Trophoblast cell (in vitro differentiated cells and primary cell): ENCODE results near the gene ST6GALNAC3.

Experiments
- DNase-seq, 2 donors: peaks; one replicate each; pipeline ENCODE4 v3.0.0-alpha.2; 2016
- H2AFZ ChIP-seq: 2 replicates; pipeline ENCODE4 v1.6.1; 2013; ENCODE audit warnings: low read length, moderate library complexity, mild to moderate bottlenecking; ENCODE audit not compliant: insufficient read depth, poor library complexity
- H2AK5ac ChIP-seq: 2 replicates; pipeline ENCODE4 v1.6.1; 2013; ENCODE audit warnings: mild to moderate bottlenecking, low read length
- H2BK120ac ChIP-seq: 2 replicates; pipeline ENCODE4 v1.6.1; 2013; ENCODE audit warnings: low read length, mild to moderate bottlenecking, moderate library complexity; ENCODE audit not compliant: insufficient read depth, poor library complexity
- H2BK12ac ChIP-seq: 2 replicates; pipeline ENCODE4 v1.6.1; 2013; ENCODE audit warnings: mild to moderate bottlenecking, low read length, moderate library complexity
- H2BK5ac ChIP-seq: 2 replicates; pipeline ENCODE4 v1.6.1; 2013; ENCODE audit warnings: low read length, low read depth, moderate library complexity, mild to moderate bottlenecking; ENCODE audit not compliant: poor library complexity
- H3K14ac ChIP-seq: 2 replicates; pipeline ENCODE4 v1.6.1; 2013; ENCODE audit warnings: mild to moderate bottlenecking, low read length
- H3K18ac ChIP-seq: 2 replicates; pipeline ENCODE4 v1.6.1; 2013; ENCODE audit warnings: mild to moderate bottlenecking, low read length
- H3K23ac ChIP-seq: 2 replicates; pipeline ENCODE4 v1.6.1; 2013; ENCODE audit warnings: low read length
- H3K27ac ChIP-seq: 2 replicates; pipeline ENCODE4 v1.5.1; 2013; ENCODE audit warnings: low read depth, mild to moderate bottlenecking, inconsistent platforms, low read length, moderate library complexity
- H3K27me3 ChIP-seq: 2 replicates; pipeline ENCODE4 v1.6.1; 2013; ENCODE audit warnings: inconsistent platforms, mild to moderate bottlenecking, low read length, moderate library complexity; ENCODE audit not compliant: insufficient read depth
- H3K36me3 ChIP-seq, 2 experiments: 1 replicate in 1 of 2; 2 replicates in 1 of 2; pipeline ENCODE4 v1.6.1; 2013; ENCODE audit warnings: low read length in 2 of 2, mild to moderate bottlenecking in 2 of 2, moderate library complexity in 1 of 2; ENCODE audit not compliant: insufficient read depth in 2 of 2, control insufficient read depth in 1 of 2
- H3K4ac ChIP-seq: 2 replicates; pipeline ENCODE4 v1.6.1; 2013; ENCODE audit warnings: low read depth, mild to moderate bottlenecking, low read length, moderate library complexity
- H3K4me1 ChIP-seq, 2 experiments: 1 replicate in 1 of 2; 2 replicates in 1 of 2; pipeline ENCODE4 v1.6.1; 2013; ENCODE audit warnings: low read length in 2 of 2, mild to moderate bottlenecking in 2 of 2, moderate library complexity in 1 of 2; ENCODE audit not compliant: insufficient read depth in 2 of 2, control insufficient read depth in 1 of 2
- H3K4me2 ChIP-seq: 2 replicates; pipeline ENCODE4 v1.6.1; 2013; ENCODE audit warnings: inconsistent platforms, mild to moderate bottlenecking, low read length, moderate library complexity
- H3K4me3 ChIP-seq: 2 replicates; pipeline ENCODE4 v1.5.1; 2013; ENCODE audit warnings: mild to moderate bottlenecking, low read depth, low read length, inconsistent platforms
- H3K79me1 ChIP-seq: one replicate; pipeline ENCODE4 v1.6.1; 2013; ENCODE audit warnings: low read length
- H3K79me2 ChIP-seq: 2 replicates; pipeline ENCODE4 v1.6.1; 2013; ENCODE audit warnings: low read length, mild to moderate bottlenecking; ENCODE audit not compliant: control insufficient read depth, insufficient read depth, poor library complexity
- H3K9ac ChIP-seq: 2 replicates; pipeline ENCODE4 v1.6.1; 2013; ENCODE audit warnings: mild to moderate bottlenecking, low read length
- H3K9me3 ChIP-seq: 2 replicates; pipeline ENCODE4 v1.6.1; 2013; ENCODE audit warnings: low read depth, mild to moderate bottlenecking, control low read depth, inconsistent platforms, low read length; ENCODE audit not compliant: insufficient read depth
- H4K12ac ChIP-seq: 2 replicates; pipeline ENCODE4 v1.6.1; 2013; ENCODE audit warnings: low read depth, mild to moderate bottlenecking, low read length, moderate library complexity
- H4K8ac ChIP-seq: 2 replicates; pipeline ENCODE4 v1.6.1; 2013; ENCODE audit warnings: low read depth, mild to moderate bottlenecking, low read length, moderate library complexity
- H4K91ac ChIP-seq: one replicate; pipeline ENCODE4 v1.6.1; 2013; ENCODE audit warnings: low read depth, mild to moderate bottlenecking, low read length, moderate library complexity
- WGBS: extraction: QIAGEN DNeasy Blood & Tissue Kit; methylation state at CpG from one replicate; pipeline ENCODE4 v1.1.7; 2013; ENCODE audit warnings: missing lambda C conversion rate; ENCODE audit not compliant: insufficient read length, insufficient coverage; ENCODE audit errors: extremely low coverage; 5-methylcytosine and 5-hydroxymethylcytosine counted together

ST6GALNAC3 gene

DNA sequence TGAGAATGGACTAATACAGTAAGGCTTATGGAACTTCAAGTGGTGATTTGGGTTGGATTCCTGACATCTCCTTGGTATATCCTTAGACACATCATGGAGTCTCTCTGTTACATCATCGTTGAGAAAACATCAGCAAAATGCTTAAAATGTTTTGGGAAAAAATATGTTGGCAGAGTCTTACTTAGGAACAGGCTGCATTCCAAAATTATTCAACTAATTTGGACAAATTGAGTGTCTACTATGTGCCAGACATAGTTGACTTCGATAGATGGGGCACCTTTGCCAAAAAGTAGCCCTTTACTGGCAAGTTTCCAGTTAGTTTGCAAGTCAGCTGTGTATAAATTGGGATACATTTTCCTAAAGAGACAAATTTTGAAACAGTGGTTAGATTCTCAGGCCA lies 539.3 kb downstream of the ST6GALNAC3 start:
- H3K4me2 ChIP-seq, result no peak overlapping the region
- no peaks in the 10 kb centered on the region for H3K36me3 ChIP-seq
- H4K8ac ChIP-seq, result no peak overlapping the region
- no peak overlapping the region for H3K27ac ChIP-seq
- no peak for DNase-seq
- no peak overlapping the region for H4K91ac ChIP-seq
- H3K79me2 ChIP-seq, result no peaks in the 10 kb centered on the region
- H3K4ac ChIP-seq, result no peak overlapping the region
- H3K4me1 ChIP-seq, result no peaks in the 10 kb centered on the region
- no CpG with 5 or more reads among the region's 2 CpGs for WGBS
- no peak overlapping the region for H3K23ac ChIP-seq
- no peaks in the 10 kb centered on the region for H3K9me3 ChIP-seq
- no peak overlapping the region for H3K14ac ChIP-seq
- H3K9ac ChIP-seq, result no peak overlapping the region
- no peaks in the 10 kb centered on the region for H3K27me3 ChIP-seq
- H2BK120ac ChIP-seq, result no peak overlapping the region
- H3K79me1 ChIP-seq, result no peaks in the 10 kb centered on the region
- H2BK5ac ChIP-seq, result no peak overlapping the region
- no peak overlapping the region for H3K18ac ChIP-seq
- H2AK5ac ChIP-seq, result no peak overlapping the region
- no peak overlapping the region for H4K12ac ChIP-seq
- no peak overlapping the region for H3K4me3 ChIP-seq
- no peak overlapping the region for H2BK12ac ChIP-seq
- H2AFZ ChIP-seq, result no peak overlapping the region

GRCh38 chr1:76615253-76616035 lies 540.9 kb downstream of the ST6GALNAC3 start:
- Histone ChIP-seq H3K4ac (no peak overlapping the region), H2BK12ac (no peak overlapping the region), H3K79me1 (no peaks in the 10 kb centered on the region), H2BK5ac (no peak overlapping the region), H3K27me3 (no peaks in the 10 kb centered on the region), H3K18ac (no peak overlapping the region), H2BK120ac (no peak overlapping the region), H3K36me3 (no peaks in the 10 kb centered on the region), H3K4me3 (no peak overlapping the region), H3K79me2 (no peaks in the 10 kb centered on the region), H3K23ac (no peak overlapping the region), H3K4me1 (no peaks in the 10 kb centered on the region), H4K12ac (no peak overlapping the region), H3K9me3 (no peaks in the 10 kb centered on the region), H2AK5ac (no peak overlapping the region), H4K91ac (no peak overlapping the region), H3K27ac (no peak overlapping the region), H2AFZ (no peak overlapping the region), H3K14ac (no peak overlapping the region), H3K4me2 (no peak overlapping the region), H4K8ac (no peak overlapping the region), H3K9ac (no peak overlapping the region)
- no CpG with 5 or more reads among the region's 3 CpGs for WGBS
- no peak for DNase-seq

- H2AFZ ChIP-seq, result no peak overlapping the region
- H4K12ac ChIP-seq, result no peak overlapping the region
- no peaks in the 10 kb centered on the region for H3K79me2 ChIP-seq
- H3K27ac ChIP-seq, result no peak overlapping the region
- H2BK5ac ChIP-seq, result no peak overlapping the region
- no peak overlapping the region for H4K91ac ChIP-seq
- H2AK5ac ChIP-seq, result no peak overlapping the region
- H3K27me3 ChIP-seq, result no peaks in the 10 kb centered on the region
- no peaks in the 10 kb centered on the region for H3K9me3 ChIP-seq
- WGBS, result no CpG with 5 or more reads among the region's 4 CpGs
- no peak overlapping the region for H3K4ac ChIP-seq
- H3K4me1 ChIP-seq, result no peaks in the 10 kb centered on the region
- H3K23ac ChIP-seq, result no peak overlapping the region
- no peak overlapping the region for H3K18ac ChIP-seq
- no peak overlapping the region for H2BK120ac ChIP-seq
- no peak overlapping the region for H3K14ac ChIP-seq
- DNase-seq, result peak; percentile 2 to 58
- no peak overlapping the region for H3K9ac ChIP-seq
- no peaks in the 10 kb centered on the region for H3K36me3 ChIP-seq
- no peaks in the 10 kb centered on the region for H3K79me1 ChIP-seq
- no peak overlapping the region for H3K4me2 ChIP-seq
- H2BK12ac ChIP-seq, result no peak overlapping the region
- no peak overlapping the region for H3K4me3 ChIP-seq
- no peak overlapping the region for H4K8ac ChIP-seq
Measured at GRCh38 chr1:76620371-76620770, 545.8 kb downstream of the ST6GALNAC3 start.

- Histone ChIP-seq H3K4ac (no peak overlapping the region), H2AFZ (no peak overlapping the region), H3K79me2 (no peaks in the 10 kb centered on the region), H3K9me3 (no peaks in the 10 kb centered on the region), H4K91ac (no peak overlapping the region), H2BK120ac (no peak overlapping the region), H3K4me3 (no peak overlapping the region), H3K18ac (no peak overlapping the region), H3K36me3 (no peaks in the 10 kb centered on the region), H2AK5ac (no peak overlapping the region), H4K12ac (no peak overlapping the region), H4K8ac (no peak overlapping the region), H3K4me1 (no peaks in the 10 kb centered on the region), H3K79me1 (no peaks in the 10 kb centered on the region), H3K23ac (no peak overlapping the region), H3K14ac (no peak overlapping the region), H3K9ac (no peak overlapping the region), H2BK12ac (no peak overlapping the region), H3K4me2 (no peak overlapping the region), H3K27me3 (no peaks in the 10 kb centered on the region), H3K27ac (no peak overlapping the region), H2BK5ac (no peak overlapping the region)
- no CpG with 5 or more reads among the region's 7 CpGs for WGBS
- no peak for DNase-seq
Measured at GRCh38 chr1:76622774-76623528, 548.4 kb downstream of the ST6GALNAC3 start.
